GM18505 (cell line): ENCODE measurements around the gene CPED1.

Experiments
- ATAC-seq: cut with Tn5 transposase; IDR thresholded peaks from one replicate; pipeline ENCODE4 v1.9.1; 2021; ENCODE audit not compliant: unreplicated experiment
- POLR2A ChIP-seq: IDR thresholded peaks from 4 replicates; pipeline ENCODE4 v1.6.1; 2011; ENCODE audit warnings: borderline replicate concordance; ENCODE audit not compliant: insufficient read depth, insufficient read length; ENCODE audit errors: extremely low read depth

Gene CPED1

GRCh38 chr7:121153995-121154394 lies 165.5 kb downstream of the CPED1 start:
- no peak for ATAC-seq
- TF ChIP-seq POLR2A, result no peak

DNA sequence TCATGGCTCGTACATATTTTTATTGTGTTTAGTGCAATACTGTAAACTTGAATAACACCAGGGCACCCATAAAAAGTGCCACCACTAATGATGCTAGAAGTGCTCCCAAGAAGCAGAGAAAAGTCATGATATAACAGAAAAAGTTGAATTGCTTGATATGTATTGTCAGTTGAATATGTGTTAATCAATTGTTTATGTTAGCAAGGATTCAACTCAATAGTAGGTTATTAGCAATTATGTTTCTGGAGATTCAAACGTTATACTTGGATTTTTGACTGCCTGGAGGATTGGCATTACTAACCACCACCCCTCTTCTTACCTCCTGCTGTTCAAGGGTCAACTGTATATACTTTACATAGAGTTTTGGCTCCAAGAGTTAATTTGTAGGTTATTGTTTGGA lies 168.3 kb downstream of the CPED1 start:
- ATAC-seq, result no peak
- no peak for TF ChIP-seq POLR2A

GRCh38 chr7:121157341-121157751 lies 168.8 kb downstream of the CPED1 start:
- ATAC-seq, result no peak
- TF ChIP-seq POLR2A, result no peak

GRCh38 chr7:121157885-121158590 lies 169.5 kb downstream of the CPED1 start:
- TF ChIP-seq POLR2A, result no peak
- no peak for ATAC-seq

- no peak for TF ChIP-seq POLR2A
- no peak for ATAC-seq
Observed at GRCh38 chr7:121158665-121159064, 170.2 kb downstream of the CPED1 start.

DNA sequence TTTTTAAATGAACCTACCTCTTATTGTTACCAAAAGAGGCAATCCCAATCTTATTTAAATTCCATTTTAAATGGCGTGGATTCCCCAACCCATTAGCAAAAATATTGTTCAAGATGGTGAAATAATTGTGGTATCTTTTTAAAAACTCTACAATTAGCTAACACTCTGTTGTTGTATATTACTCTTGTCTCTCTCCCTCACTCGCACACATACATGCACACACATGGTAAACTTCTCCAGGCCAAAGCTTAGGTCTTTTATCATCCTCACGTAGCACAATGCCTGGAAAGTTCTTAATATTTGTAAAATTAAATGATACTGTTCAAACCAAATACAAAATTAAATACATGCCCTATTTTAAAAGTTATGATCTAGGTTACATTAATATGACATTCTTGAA lies 171.0 kb downstream of the CPED1 start:
- ATAC-seq, result no peak
- TF ChIP-seq POLR2A, result no peak

DNA sequence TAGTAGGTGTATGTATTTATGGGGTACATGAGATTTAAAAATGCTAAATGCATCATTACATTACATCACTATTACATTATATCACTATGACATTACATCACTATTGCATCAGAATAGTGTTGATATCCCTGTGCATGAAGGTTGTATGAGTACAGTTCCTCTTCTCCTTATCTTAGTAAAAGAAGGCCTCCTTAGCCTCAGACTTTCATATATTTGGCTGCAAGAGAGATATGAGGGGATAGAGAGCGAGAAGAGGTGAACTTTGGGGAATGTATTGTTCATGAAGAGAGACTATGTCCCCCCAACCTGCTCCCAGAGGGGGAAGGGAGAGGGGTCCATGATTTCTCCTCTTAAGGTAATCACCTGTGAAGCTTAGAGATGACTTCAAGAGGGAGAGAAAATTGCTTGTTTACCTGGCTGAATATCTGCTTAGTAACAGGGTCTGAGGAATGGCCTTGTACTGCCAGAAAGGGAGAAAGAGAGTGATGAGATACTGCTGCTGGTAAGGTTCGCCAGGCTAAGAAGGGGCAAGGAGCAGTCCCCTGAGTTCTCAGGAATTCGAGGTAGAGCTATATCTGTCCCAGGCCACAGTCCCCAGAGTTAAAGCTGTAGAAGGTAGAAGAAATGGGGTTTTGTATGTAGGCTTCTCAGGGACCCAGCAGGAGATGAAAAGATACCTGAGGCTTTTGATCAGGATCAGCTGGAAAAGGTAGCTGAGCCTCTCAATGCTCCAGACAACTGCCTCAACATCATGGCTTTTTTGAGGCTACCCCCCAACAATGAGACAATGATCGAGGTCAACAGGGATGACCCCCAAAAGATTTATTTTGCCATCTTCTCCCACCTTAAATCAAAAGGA lies 171.9 kb downstream of the CPED1 start:
- ATAC-seq, result no peak

GRCh38 chr7:121163699-121164098 lies 175.2 kb downstream of the CPED1 start:
- no peak for ATAC-seq
- no peak for TF ChIP-seq POLR2A

More for the DNA sequence above, 171.9 kb downstream of the CPED1 start:
- TF ChIP-seq POLR2A, result no peak

- TF ChIP-seq POLR2A, result no peak
- ATAC-seq, result no peak
Observed at GRCh38 chr7:121164247-121164646, 175.7 kb downstream of the CPED1 start.

DNA sequence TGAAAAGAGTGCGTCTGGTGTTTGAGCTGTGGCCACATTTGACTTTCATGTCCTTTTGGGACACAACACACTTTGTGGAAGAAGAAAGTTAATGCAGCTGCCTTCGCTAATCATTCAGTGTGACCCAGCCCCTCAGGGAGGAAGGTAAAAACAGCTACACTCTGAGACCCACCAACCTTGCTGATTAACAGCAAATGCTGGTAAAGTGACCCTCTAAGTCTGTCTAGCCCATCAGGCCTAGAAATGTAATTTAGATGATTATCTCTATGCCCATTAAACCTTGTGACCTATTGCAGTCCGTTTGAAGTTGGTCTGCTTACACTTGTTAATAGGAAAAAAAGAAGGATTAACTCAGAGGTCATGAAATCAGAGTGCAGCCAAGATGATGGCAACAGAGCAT lies 178.4 kb downstream of the CPED1 start:
- TF ChIP-seq POLR2A, result no peak
- ATAC-seq, result no peak

GRCh38 chr7:121167971-121168370 lies 179.5 kb downstream of the CPED1 start:
- no peak for ATAC-seq
- no peak for TF ChIP-seq POLR2A

- no peak for TF ChIP-seq POLR2A
- ATAC-seq, result no peak
Observed at GRCh38 chr7:121169469-121169868, 181.0 kb downstream of the CPED1 start.

GRCh38 chr7:121172484-121172883 lies 184.0 kb downstream of the CPED1 start:
- TF ChIP-seq POLR2A, result no peak
- ATAC-seq, result no peak

DNA sequence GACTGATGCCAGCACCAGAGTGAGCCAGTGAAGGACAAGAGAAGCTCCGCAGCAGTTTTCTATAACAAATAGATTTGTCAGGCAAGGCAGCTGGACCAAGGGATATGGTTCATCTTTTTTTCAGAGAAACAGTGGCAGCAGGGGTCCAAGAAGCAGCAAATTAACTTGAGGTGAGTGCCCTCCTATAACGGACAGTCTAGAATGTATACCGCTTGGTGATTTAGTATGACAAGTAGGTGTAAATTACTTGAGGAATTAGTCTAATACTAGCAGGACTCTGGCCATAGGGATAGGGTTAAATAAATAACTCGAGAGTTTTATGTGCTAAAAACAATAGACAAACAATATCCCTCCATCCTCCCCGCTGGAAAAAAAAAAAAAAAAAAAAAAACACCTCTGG lies 187.3 kb downstream of the CPED1 start:
- TF ChIP-seq POLR2A, result no peak
- no peak for ATAC-seq
